SU-DHL-6 (cell line): Measurements from ENCODE around the gene ASTN2.

Experiments used
- H2AFZ ChIP-seq: fragments of 200-600 bp; sonication (generic); 2 replicates; pipeline ENCODE4 v1.6.1; 2014; ENCODE audit warnings: low read depth, mild to moderate bottlenecking, moderate library complexity, mixed read lengths, antibody characterized with exemption, low read length; ENCODE audit not compliant: severe bottlenecking
- H3F3A ChIP-seq: fragments of 200-600 bp; shearing (Covaris generic); 2 replicates; pipeline ENCODE4 v1.6.0; 2016; ENCODE audit warnings: antibody characterized with exemption, mild to moderate bottlenecking; ENCODE audit not compliant: insufficient read depth
- H3K27ac ChIP-seq: fragments of 200-600 bp; sonication (generic); 2 replicates; pipeline ENCODE4 v1.5.1; 2016; ENCODE audit warnings: low read depth, mild to moderate bottlenecking, low read length, moderate library complexity, mixed read lengths
- H3K27me3 ChIP-seq: fragments of 200-600 bp; sonication (generic), shearing (Covaris generic); 2 replicates; pipeline ENCODE4 v1.6.0; 2014; ENCODE audit warnings: mild to moderate bottlenecking, low read length
- H3K36me3 ChIP-seq: fragments of 200-600 bp; sonication (generic); 2 replicates; pipeline ENCODE4 v1.6.1; 2014; ENCODE audit warnings: mild to moderate bottlenecking, low read length, mixed read lengths
- H3K4me2 ChIP-seq: fragments of 300-600, 200-600 bp; shearing (Covaris generic), sonication (generic); 2 replicates; pipeline ENCODE4 v1.6.0; 2014; ENCODE audit warnings: low read length, low read depth, mild to moderate bottlenecking; ENCODE audit not compliant: poor library complexity, severe bottlenecking
- H3K4me3 ChIP-seq: fragments of 200-600 bp; sonication (generic); 2 replicates; pipeline ENCODE4 v1.5.1; 2014; ENCODE audit warnings: antibody characterized with exemption, low read length, mild to moderate bottlenecking, mixed read lengths; ENCODE audit not compliant: insufficient read depth, poor library complexity, severe bottlenecking
- H3K79me2 ChIP-seq: fragments of 200-600 bp; sonication (generic); 2 replicates; pipeline ENCODE4 v1.6.1; 2014; ENCODE audit warnings: mild to moderate bottlenecking, low read length, moderate library complexity; ENCODE audit not compliant: insufficient read depth
- H3K9ac ChIP-seq: fragments of 200-600 bp; sonication (generic); 2 replicates; pipeline ENCODE4 v1.7.0; 2014; ENCODE audit warnings: mild to moderate bottlenecking, low read length
- H3K9me2 ChIP-seq: fragments of 200-600 bp; sonication (generic); replicated peaks from 2 replicates; pipeline ENCODE4 v1.6.1; 2014; ENCODE audit warnings: low read length; ENCODE audit not compliant: insufficient read depth
- H3K9me3 ChIP-seq: fragments of 200-600 bp; sonication (generic); 2 replicates; pipeline ENCODE4 v1.6.1; 2014; ENCODE audit warnings: low read length, mixed read lengths; ENCODE audit not compliant: insufficient read depth
- H4K20me1 ChIP-seq: fragments of 200-600 bp; sonication (generic); 2 replicates; pipeline ENCODE4 v1.6.1; 2014; ENCODE audit warnings: low read depth, mild to moderate bottlenecking, antibody characterized with exemption, low read length, moderate library complexity, mixed read lengths
- EZH2phosphoT487 ChIP-seq: fragments of 200-600 bp; sonication (generic), shearing (Covaris generic); conservative IDR thresholded peaks from 2 replicates; pipeline ENCODE4 v1.6.1; 2018; ENCODE audit warnings: mild to moderate bottlenecking, antibody characterized with exemption, low read length, moderate library complexity, mixed read lengths
- TF ChIP-seq, protein P1 (sequence below): fragments of 200-600 bp; sonication (generic); IDR thresholded peaks from one replicate; pipeline ENCODE4 v1.5.1; 2017; ENCODE audit warnings: antibody characterized with exemption, mild to moderate bottlenecking, low read length, moderate library complexity; ENCODE audit not compliant: insufficient read depth, poor library complexity, severe bottlenecking

The ASTN2 gene

GRCh38 chr9:116435706-116436105, 979.2 kb downstream of the ASTN2 start:
- no peak overlapping the region for H3K9ac ChIP-seq
- no peak overlapping the region for H3K4me3 ChIP-seq
- no peaks in the 10 kb centered on the region for H4K20me1 ChIP-seq
- H3K27ac ChIP-seq = no peak overlapping the region
- no peaks in the 10 kb centered on the region for H3K79me2 ChIP-seq
- no peaks in the 10 kb centered on the region for H3K9me3 ChIP-seq
- TF ChIP-seq EZH2phosphoT487 = no peak
- H3K36me3 ChIP-seq = no peaks in the 10 kb centered on the region
- H3K27me3 ChIP-seq = no peaks in the 10 kb centered on the region
- H3F3A ChIP-seq = no peaks in the 10 kb centered on the region
- H3K9me2 ChIP-seq = no peaks in the 10 kb centered on the region
- no peak overlapping the region for H3K4me2 ChIP-seq
- H2AFZ ChIP-seq = no peak overlapping the region

DNA sequence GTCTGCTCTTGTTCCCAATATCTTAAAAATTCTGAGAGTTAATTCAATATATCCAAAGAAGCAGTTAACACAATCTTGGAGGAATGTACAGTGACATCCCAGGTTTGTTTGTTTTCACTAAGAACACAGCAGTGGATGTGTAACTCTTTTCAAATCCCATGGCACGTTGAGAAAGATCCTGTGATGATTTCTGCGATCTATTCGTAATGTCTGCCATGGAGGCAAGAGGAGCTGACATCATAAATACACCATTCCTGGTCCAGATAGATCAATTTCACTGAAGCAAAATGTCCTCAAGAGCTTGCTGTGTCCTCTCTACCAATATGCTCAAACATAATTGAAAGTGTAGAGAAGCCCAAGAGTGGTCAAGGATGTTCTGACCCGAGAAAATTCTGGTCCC, 980.5 kb downstream of the ASTN2 start:
- Histone ChIP-seq H3K9me2 (no peaks in the 10 kb centered on the region), H3K27ac (no peak overlapping the region), H3F3A (no peaks in the 10 kb centered on the region), H3K4me3 (no peak overlapping the region), H3K9me3 (no peaks in the 10 kb centered on the region), H3K27me3 (no peaks in the 10 kb centered on the region), H2AFZ (no peak overlapping the region), H3K36me3 (no peaks in the 10 kb centered on the region), H3K4me2 (no peak overlapping the region), H4K20me1 (no peaks in the 10 kb centered on the region), H3K9ac (no peak overlapping the region), H3K79me2 (no peaks in the 10 kb centered on the region)
- no peak for TF ChIP-seq EZH2phosphoT487
- TF ChIP-seq, protein P1, sequence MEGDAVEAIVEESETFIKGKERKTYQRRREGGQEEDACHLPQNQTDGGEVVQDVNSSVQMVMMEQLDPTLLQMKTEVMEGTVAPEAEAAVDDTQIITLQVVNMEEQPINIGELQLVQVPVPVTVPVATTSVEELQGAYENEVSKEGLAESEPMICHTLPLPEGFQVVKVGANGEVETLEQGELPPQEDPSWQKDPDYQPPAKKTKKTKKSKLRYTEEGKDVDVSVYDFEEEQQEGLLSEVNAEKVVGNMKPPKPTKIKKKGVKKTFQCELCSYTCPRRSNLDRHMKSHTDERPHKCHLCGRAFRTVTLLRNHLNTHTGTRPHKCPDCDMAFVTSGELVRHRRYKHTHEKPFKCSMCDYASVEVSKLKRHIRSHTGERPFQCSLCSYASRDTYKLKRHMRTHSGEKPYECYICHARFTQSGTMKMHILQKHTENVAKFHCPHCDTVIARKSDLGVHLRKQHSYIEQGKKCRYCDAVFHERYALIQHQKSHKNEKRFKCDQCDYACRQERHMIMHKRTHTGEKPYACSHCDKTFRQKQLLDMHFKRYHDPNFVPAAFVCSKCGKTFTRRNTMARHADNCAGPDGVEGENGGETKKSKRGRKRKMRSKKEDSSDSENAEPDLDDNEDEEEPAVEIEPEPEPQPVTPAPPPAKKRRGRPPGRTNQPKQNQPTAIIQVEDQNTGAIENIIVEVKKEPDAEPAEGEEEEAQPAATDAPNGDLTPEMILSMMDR = no peak

GRCh38 chr9:116432051-116432450, 982.8 kb downstream of the ASTN2 start:
- no peaks in the 10 kb centered on the region for H3K36me3 ChIP-seq
- H3F3A ChIP-seq = no peaks in the 10 kb centered on the region
- no peak overlapping the region for H3K9ac ChIP-seq
- no peak overlapping the region for H3K4me2 ChIP-seq
- H3K79me2 ChIP-seq = no peaks in the 10 kb centered on the region
- TF ChIP-seq, protein P1 = no peak
- TF ChIP-seq EZH2phosphoT487 = no peak
- H3K4me3 ChIP-seq = no peak overlapping the region
- H4K20me1 ChIP-seq = no peaks in the 10 kb centered on the region
- H3K27ac ChIP-seq = no peak overlapping the region
- H2AFZ ChIP-seq = no peak overlapping the region
- no peaks in the 10 kb centered on the region for H3K9me2 ChIP-seq
- no peaks in the 10 kb centered on the region for H3K27me3 ChIP-seq
- H3K9me3 ChIP-seq = no peaks in the 10 kb centered on the region

DNA sequence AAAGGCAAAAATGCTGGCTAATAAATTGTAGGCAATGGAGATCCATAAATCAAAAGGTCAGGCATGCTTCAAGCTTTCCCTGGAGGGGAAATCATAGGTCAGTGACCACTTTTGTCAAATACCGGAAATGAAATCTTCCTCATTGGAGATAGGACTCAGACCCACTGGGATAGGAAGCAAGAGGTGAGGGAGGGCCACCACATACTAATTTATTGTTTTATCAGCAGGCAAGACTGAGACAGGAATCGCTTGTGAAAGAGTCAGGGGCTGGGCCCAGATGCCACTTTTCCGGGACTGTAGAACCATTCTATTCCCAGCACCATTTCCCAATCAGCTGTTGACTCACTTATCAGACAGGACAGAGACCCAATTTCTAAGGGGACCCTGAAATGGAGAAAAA, 984.0 kb downstream of the ASTN2 start:
- no peak overlapping the region for H3K4me3 ChIP-seq
- H3K9me3 ChIP-seq = no peaks in the 10 kb centered on the region
- H3K36me3 ChIP-seq = no peaks in the 10 kb centered on the region
- no peak for TF ChIP-seq EZH2phosphoT487
- no peaks in the 10 kb centered on the region for H4K20me1 ChIP-seq
- H3K4me2 ChIP-seq = no peak overlapping the region
- H3F3A ChIP-seq = no peaks in the 10 kb centered on the region
- no peak overlapping the region for H3K9ac ChIP-seq
- H3K27ac ChIP-seq = no peak overlapping the region
- no peaks in the 10 kb centered on the region for H3K9me2 ChIP-seq
- no peaks in the 10 kb centered on the region for H3K27me3 ChIP-seq
- no peak overlapping the region for H2AFZ ChIP-seq
- no peaks in the 10 kb centered on the region for H3K79me2 ChIP-seq
